Epithelial cell of proximal tubule (primary cell): ENCODE measurements around the gene SAMD4A. TPM values are rescaled to one million over a fixed set of nuclear protein-coding genes. Genes with fewer than 3 reads are reported as not detected.

Source experiments
- DNase-seq: peaks from one replicate; pipeline ENCODE4 v3.0.0-alpha.2; 2011; ENCODE audit warnings: low read depth
- H3K4me3 ChIP-seq: 2 replicates; pipeline ENCODE4 v1.5.1; 2011; ENCODE audit warnings: low read depth, mild to moderate bottlenecking, low read length
- CTCF ChIP-seq: conservative IDR thresholded peaks from 2 replicates; pipeline ENCODE4 v1.5.1; 2012; ENCODE audit warnings: low read depth, mild to moderate bottlenecking, low read length
- total RNA-seq: library from RNA; depleted of rRNA; stranded (reverse); fragments of >200 nt; gene quantifications from 2 replicates; pipeline ENCODE4 v1.2.3, GENCODE V29; 2015

Gene SAMD4A
- total RNA-seq, 1 donor from 2014 or later, result 18.9 TPM

- DNase-seq, result peak; percentile 95
- peak overlapping the region; percentile 6 for H3K4me3 ChIP-seq
- no peak for TF ChIP-seq CTCF
Measured at GRCh38 chr14:54676812-54677708, 110.1 kb downstream of the SAMD4A start.

GRCh38 chr14:54680651-54681050 lies 113.7 kb downstream of the SAMD4A start:
- H3K4me3 ChIP-seq, result no peak overlapping the region
- TF ChIP-seq CTCF, result no peak
- DNase-seq, result no peak

GRCh38 chr14:54681811-54682261 lies 114.9 kb downstream of the SAMD4A start:
- no peak for DNase-seq
- TF ChIP-seq CTCF, result no peak
- H3K4me3 ChIP-seq, result no peak overlapping the region

- no peak for DNase-seq
- no peak overlapping the region for H3K4me3 ChIP-seq
- no peak for TF ChIP-seq CTCF
Measured at GRCh38 chr14:54682578-54682977, 115.7 kb downstream of the SAMD4A start.

- DNase-seq, result no peak
- no peak for TF ChIP-seq CTCF
- H3K4me3 ChIP-seq, result no peak overlapping the region
Measured at GRCh38 chr14:54683882-54684794, 117.2 kb downstream of the SAMD4A start.

- TF ChIP-seq CTCF, result no peak
- DNase-seq, result no peak
- H3K4me3 ChIP-seq, result no peak overlapping the region
Measured at GRCh38 chr14:54685286-54685845, 118.4 kb downstream of the SAMD4A start.
